ENCODE data around the gene SYNDIG1.

Gene SYNDIG1

GRCh38 chr20:24472426-24472825 is 3.0 kb downstream of the SYNDIG1 start:
- DNase-seq (ENCODE audit: low read depth in 2 of 2) = no peak

DNA sequence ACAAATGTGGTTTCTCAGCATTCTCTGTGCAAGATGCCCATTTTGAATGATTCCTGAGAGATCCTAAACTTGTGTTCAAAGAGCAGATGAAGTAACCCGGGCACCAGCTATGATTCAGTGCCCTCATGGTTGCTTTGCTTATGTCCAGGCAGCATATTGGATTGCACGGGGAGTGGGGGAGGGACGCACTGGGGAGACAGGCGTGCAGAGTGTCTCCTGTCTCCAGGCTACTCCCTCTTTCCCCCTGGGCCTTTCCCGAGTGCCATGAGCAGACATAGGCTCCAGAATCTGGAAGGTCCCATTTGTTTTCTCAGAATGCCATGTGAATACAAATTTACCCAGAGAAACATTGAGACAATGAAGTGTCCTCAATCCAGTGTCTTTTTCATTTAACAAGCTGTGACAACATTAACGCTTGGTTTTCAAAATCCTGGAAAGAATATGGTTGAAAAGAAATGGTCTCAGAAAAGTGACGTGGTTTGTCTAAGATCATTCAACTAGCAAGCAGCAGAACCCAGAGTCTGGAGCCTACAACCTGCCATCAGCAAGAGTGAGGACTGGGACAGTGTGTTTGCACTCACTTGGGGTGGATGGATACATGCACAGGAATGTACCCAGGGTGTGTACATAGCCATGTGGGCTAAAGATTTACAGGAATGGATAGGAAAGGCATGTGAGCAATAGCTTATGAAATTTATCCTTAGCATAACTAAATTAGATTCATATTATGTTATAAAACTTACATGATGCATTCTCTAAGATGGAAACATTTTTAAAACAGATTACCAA is 4.2 kb downstream of the SYNDIG1 start:
- DNase-seq (ENCODE audit: low read depth in 2 of 2) = no peak

- DNase-seq (ENCODE audit: low read depth in 2 of 2) = no peak
Observed at GRCh38 chr20:24477831-24478547, 8.6 kb downstream of the SYNDIG1 start.

DNA sequence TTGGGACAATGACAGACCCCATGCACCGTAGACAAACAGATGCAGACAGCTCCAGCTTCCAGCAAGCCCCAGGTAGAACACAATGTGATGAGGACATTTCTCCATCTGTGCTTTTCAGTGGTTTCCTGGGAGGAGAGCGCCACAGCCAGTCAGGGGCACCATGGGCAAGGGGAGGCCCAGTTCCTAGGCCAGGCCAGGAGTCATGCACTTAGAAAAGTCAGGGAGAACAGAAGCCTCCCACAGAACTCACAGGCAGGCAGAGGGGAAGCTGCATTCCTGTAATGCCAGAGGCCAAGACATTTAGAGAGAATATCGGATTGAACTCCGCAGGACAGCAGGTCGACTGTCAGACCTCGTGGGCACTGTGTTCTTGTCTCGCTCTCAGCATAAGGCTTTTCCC is 9.2 kb downstream of the SYNDIG1 start:
- no peak for DNase-seq (ENCODE audit: low read depth in 2 of 2)

GRCh38 chr20:24479106-24479505 is 9.7 kb downstream of the SYNDIG1 start:
- no peak for DNase-seq (ENCODE audit: low read depth in 2 of 2)

- DNase-seq (ENCODE audit: low read depth in 2 of 2) = no peak
Observed at GRCh38 chr20:24479595-24479994, 10.2 kb downstream of the SYNDIG1 start.

DNA sequence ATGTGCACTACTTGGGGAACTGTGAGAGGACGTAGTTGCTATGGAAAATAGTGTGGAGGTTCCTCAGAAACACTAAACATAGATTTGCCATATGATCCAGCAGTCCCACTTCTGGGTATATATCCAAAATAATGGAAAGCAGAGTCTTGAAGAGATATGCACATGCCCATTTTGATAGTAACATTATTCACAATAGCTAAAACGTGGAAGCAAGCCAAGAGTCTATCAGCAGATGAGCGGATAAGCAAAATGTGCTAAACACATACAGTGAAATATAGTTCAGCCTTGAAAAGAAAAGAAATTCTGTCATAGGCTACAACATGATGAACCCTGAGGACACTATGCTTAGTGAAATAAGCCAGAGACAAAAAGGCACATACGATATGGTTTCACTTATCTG is 11.1 kb downstream of the SYNDIG1 start:
- no peak for DNase-seq (ENCODE audit: low read depth in 2 of 2)

GRCh38 chr20:24481173-24481572 is 11.7 kb downstream of the SYNDIG1 start:
- DNase-seq (ENCODE audit: low read depth in 2 of 2) = no peak

DNA sequence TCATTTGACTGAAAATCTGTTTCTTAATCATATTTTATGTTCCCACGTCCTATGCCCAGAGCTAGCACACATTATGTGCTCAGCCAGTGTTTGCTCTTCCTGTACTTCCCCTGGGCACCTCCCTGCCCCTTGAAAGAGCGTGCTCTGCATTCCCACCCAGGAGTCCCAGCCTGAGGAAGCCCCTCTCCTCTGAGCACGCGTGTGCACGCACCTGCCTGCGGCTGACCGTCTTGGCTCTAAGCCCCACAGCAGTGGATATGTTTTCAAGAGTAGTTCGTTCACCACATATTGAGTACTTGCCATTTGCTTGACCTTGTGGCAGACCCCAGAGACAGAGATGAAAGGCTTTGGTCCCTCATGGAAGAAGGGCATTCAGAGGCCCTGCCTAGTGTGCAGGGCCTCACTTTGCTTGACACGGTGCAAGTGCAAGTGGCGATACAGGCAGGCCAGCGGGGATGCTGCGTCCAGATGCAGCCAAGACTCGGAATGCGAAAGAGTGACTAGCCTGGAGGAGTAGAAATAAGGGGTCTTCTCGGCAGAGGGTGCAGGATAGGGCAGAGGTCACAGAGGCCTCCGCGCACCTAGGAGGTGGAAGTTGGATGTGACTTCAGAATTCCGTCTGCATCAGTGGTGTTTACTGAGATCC is 14.1 kb downstream of the SYNDIG1 start:
- DNase-seq (ENCODE audit: low read depth in 2 of 2) = no peak

- no peak for DNase-seq (ENCODE audit: low read depth in 2 of 2)
Observed at GRCh38 chr20:24484081-24484450, 14.6 kb downstream of the SYNDIG1 start.

DNA sequence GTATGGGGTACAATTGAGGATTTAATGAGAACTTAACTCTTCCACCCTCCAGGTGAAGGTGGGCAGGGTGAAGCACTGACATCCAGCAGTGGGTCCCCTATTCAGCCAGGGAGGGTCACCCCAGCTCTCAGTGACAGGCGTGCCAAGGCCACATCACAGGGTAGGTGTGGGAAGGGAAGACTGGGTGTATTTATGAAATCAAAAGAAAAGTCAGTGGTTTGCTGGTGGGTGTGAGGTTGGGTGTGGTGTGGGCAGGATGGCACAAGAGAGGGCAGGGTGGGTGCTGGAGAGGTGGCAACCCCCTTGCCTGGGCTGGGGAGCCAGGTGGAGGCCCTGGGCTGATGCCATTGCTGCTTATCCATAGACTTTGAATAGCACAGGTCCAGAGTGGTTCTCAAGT is 16.6 kb downstream of the SYNDIG1 start:
- no peak for DNase-seq (ENCODE audit: low read depth in 2 of 2)

- no peak for DNase-seq (ENCODE audit: low read depth in 2 of 2)
Observed at GRCh38 chr20:24487240-24487639, 17.8 kb downstream of the SYNDIG1 start.

DNA sequence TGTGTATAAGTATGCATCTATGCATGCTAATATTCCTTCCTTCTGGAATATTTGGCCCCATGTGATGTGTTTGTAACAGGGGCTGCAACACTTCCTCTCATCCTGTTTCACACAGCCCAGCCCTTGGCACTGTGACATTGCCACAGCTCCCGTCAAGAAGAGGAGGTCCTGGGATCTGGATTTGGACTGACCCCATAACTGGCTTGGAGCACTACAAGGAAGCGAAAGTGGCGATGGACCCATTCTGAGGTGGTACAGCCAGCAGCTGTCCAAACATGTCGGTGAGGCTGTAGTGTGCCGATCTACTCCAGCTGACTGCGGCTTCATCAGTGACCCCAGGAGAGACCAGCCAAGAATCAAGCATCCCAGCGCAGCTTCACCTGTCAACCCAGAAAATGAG is 18.2 kb downstream of the SYNDIG1 start:
- DNase-seq (ENCODE audit: low read depth in 2 of 2) = no peak

DNA sequence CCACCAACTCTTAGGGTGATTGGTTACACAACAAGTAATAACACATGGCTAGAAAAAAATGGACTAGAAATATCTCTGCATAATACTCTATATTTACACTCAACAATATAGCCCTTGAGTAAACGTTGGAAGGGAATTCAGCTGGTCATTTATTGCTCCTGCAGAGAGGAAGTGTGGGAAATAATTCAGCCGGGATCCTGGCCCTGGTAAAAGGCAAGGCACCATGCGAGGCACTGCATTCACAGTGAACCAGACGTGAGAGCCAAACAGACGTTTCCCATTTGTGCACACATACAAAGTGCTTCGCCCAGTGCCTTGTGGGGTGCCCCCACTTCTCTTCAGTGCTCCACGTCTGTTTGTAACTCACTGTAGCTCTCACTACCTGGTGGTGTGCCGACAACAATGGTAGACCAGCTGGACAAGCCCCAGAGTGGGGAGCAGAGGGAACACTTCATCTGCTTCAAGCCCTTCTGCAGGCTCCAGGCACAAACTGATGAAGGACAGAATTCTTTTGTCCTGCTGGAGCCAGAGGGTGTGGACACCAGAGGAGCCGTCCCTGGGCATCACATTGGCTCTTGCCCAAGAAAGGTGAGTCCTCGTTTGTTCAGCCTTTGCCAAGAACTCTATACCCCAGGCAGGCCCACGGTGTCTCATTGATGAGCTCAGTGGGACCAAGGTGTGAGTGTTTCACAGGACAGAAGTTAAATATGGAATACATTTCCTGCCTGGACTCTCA is 18.8 kb downstream of the SYNDIG1 start:
- no peak for DNase-seq (ENCODE audit: low read depth in 2 of 2)

DNA sequence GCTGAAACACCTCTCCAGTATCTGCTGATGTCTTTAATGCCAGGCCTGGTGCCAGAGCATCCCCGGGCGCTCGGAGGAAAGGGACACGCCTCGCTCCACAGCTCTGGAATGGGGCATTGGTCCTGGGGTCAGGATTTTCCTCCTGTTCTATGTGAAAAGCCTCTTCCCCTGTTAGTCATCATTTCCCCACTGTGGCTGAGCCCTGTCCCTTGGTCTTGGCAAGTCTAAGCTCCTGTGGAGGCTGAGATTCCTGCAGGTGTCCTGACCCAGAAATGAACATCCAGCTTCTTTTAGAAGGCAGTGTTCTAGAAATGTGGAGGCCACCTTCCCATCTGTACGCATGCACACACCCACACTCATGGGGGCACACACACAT is 19.4 kb downstream of the SYNDIG1 start:
- DNase-seq (ENCODE audit: low read depth in 2 of 2) = no peak

GRCh38 chr20:24489193-24489592 is 19.8 kb downstream of the SYNDIG1 start:
- DNase-seq (ENCODE audit: low read depth in 2 of 2) = no peak

DNA sequence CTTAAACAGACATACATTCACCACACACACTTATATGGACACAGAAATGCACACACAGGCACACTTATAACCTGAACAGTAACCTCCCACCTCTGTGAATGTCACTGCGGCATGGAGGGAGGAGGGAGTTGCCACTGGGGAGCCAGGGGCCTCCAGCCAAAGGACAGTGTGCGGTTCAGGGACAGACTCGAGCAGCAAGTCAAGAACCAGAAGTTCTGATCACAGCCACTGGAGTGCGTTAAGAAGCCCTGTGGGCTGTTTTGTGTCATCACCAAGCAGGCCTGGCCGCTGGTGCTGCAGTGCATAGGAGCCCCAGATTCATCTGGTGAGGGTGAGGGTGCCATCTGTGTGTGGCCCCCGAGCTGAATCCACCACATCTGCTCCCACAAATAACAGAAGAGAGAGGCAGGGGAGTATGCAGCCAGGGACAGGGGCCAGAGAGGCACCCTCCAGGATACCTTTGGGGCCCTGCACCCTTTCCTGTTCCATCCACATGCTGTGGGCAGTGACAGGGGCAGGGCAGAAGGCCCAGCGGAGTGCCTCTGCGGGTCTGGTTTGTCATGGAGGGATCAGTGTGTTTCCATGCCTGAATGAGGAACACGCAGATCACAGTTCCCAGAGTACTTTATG is 20.3 kb downstream of the SYNDIG1 start:
- DNase-seq (ENCODE audit: low read depth in 2 of 2) = no peak

GRCh38 chr20:24490598-24490997 is 21.2 kb downstream of the SYNDIG1 start:
- DNase-seq (ENCODE audit: low read depth in 2 of 2) = no peak

- DNase-seq (ENCODE audit: low read depth in 2 of 2) = no peak
Observed at GRCh38 chr20:24491041-24491756, 21.8 kb downstream of the SYNDIG1 start.

- no peak for DNase-seq (ENCODE audit: low read depth in 2 of 2)
Observed at GRCh38 chr20:24492031-24492607, 22.7 kb downstream of the SYNDIG1 start.

DNA sequence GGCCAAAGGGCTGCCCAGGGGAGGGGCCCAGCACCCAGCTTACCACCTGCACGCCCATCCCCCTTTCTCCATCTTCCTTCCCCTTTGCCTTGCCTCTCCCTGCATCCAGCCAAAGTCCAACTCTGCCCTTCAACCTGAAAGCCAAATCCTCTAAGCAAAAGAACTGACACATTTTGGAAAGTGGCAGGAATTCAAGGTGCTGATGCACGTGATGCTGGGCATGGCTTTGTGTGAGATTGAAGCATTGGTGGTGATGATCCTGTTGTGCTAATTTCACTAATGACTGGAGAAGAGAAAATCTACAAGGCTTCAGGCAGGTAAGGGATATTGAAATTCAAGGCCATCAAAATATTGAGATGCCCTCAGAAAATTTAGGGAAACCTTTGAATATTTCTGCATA is 23.3 kb downstream of the SYNDIG1 start:
- DNase-seq (ENCODE audit: low read depth in 2 of 2) = no peak
